CD4-positive, alpha-beta T cell treated with Interleukin-17A for 1 hour (primary cell): ENCODE results near the gene ADAM29.
"Not testable (repeated sequence)": the region's sequence is repeated elsewhere in the genome, so short reads cannot be mapped to it uniquely, and the experiment has no call there.

ENCODE experiments used
- DNase-seq: peaks from one replicate; pipeline ENCODE4 v3.0.0-alpha.2; 2020

The ADAM29 gene

DNA sequence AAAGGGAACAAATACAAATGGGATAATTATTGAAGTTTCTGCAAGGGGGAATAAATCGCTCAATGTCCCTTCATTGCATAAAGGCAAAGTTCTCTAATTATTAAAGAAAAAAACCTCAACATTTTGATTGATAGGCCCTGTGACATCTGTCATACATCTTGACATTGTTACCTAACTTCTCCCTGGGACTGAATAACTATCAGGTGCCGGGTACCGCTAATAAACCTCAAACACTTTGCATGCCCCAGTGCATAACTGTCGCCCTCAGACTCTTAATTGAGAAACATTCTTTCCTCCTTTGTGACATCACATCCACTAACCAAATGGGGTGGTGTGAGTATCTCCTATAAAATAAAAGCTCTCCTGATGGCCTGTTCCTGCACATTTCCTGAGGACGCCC, at the start of gene ADAM29:
TSS of gene ADAM29 (plus strand) at position 301 of the 400 bp plus-strand sequence. CDS start 57,168 bp downstream, outside the sequence.
- DNase-seq, result no peak

GRCh38 chr4:174869339-174869738, 48.8 kb upstream of the ADAM29 start:
- DNase-seq, result no peak

DNA sequence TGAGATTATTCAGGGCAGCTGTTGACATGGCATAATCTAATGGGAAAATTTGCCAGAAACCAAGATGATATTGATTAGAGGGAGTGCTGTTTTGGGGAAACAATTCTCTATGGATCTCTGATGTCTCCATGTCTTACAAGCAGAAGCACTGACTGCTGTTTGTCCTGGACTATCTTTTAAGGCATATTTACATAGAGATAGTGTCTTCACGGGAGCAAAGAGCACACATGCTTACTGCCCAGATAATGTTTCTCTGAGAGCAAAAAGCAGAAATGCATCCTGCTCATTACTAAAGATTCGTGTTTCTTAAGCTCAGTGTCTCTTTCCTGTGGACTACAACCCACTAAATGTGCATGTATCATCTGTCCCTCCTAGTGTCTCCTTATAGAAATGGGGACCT, 47.8 kb upstream of the ADAM29 start:
- no peak for DNase-seq

DNA sequence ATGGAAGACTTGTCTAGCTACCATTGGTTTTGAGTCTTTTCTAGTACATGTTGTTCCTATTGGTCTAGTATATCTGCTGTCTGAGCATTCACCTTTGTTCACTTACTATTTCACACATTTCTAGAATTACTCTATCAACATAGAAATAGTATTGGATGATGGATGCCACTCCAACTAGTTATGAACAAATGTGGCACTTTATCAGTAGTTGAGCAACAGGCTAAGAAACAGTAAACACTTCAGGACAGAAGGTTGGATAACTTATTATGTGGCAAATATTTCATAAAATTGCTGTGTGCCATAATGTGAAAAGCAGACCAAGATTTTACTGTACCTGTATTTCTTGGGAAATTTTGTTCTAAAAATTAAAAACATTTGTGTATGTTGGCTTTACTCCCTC, 46.8 kb upstream of the ADAM29 start:
- DNase-seq, result no peak

DNA sequence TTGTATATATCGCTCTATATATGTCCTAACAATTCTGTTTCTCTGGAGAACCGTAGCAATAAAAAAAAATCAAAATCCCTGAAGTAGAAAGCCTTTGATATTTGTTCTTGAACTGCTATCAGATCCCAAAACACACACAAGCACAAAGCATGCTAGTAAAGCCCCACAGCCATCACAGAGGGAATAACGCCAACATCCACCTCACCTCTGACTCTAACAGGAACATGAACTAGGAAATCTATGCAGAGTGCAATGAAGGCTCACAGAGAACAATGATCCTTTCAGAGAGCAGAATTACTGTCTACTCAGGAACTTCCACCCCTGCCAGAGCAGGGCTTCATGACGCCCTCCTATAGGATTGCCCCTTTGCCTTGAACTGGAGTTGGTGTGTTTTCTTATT, 45.0 kb upstream of the ADAM29 start:
- DNase-seq, result not testable (repeated sequence)

DNA sequence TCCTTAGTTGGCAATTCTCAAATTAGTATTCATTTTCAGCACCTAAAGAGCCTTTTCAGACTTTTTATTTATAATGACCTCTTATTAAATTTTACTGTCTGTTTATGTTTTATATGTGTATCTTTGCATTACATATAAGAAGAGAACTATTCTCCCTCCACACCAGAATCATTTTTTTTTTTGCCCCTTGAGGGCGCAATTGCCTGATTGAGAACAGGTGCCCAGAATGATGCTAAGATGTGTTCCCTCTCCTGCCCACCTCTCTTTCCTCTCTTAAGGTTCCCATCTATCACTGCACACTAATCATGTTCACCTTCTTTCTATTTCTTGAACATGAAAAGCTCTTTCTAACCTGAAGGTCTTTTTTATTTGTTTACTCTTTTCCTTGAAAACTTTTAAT, 44.2 kb upstream of the ADAM29 start:
- DNase-seq, result no peak

DNA sequence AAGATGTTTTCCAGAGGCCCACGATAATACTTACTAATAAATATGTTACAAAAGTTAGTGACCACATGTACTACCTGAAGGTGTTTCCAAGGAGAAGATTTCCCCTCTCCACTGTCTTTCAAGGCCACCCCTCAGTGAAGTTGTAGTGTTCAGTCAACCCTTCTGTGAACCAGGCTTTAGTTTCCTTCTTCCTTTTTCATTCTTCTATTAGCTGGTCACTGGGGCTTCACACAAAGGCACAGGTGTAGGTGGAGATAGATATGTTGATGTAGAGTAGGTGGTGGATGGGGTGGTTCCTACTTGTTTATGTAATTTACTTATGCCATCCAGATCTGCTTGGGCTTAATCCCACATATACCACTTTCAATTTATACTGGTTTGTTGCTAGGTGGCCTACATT, 43.3 kb upstream of the ADAM29 start:
- DNase-seq, result no peak

DNA sequence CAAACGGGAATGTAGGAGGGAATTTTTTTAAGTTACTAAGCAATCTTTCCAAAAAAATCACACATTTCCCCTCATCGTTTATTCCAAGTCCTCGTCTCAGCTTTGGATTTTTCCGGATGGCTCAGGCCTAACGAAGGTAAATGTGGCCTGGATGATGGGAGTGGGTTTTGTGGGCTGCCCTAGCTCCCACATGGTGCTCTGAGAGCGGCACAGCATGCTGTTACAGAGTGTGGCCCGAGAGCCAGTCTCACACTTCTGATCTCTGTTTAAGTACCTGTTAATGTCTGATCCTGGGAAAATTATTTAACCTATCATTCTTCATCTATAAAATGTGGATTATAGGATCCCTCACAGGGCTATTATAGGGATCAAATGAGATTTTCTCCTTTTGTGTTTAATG, 38.2 kb upstream of the ADAM29 start:
- DNase-seq, result no peak

- no peak for DNase-seq
Observed at GRCh38 chr4:174882317-174882992, 35.7 kb upstream of the ADAM29 start.

DNA sequence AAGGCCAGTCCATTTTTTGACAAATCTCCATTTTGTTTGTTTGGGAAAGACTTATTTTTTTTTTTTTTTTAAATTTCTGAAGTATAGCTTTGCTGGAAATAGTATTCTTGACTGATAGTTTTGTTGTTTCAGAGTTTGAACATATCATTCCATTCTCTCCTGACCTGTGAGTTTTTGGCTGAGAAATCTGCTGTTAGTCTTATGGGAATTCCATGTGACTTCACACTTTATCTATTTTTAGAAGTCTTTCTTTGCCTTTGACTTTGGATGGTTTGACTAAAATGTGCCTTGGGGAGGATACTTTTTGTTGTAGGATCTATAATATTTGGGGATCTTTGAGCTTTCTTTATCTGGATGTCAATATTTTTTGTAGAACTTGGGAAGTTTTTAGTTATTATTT, 10.7 kb upstream of the ADAM29 start:
- DNase-seq, result no peak

DNA sequence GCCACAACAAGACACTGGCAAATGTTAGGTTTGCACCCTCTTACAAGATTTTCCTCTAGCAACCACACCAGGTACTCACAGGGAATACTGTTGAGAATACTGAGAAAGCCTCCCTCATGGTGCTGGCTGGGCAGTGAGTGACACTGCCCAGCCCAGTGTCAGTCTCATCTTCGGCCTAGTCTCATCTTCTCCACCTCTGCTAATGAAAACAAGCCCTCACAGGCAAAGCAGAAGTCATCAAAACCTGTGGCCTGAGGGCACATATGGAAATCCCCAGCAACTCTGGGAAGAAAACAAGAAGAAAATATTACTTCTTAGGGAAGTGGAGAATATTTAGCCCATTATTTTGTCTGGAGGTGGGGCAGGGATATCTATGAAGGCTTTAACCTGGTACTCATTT, 7.9 kb upstream of the ADAM29 start:
- DNase-seq, result no peak

GRCh38 chr4:174912919-174913543, 5.1 kb upstream of the ADAM29 start:
- no peak for DNase-seq

DNA sequence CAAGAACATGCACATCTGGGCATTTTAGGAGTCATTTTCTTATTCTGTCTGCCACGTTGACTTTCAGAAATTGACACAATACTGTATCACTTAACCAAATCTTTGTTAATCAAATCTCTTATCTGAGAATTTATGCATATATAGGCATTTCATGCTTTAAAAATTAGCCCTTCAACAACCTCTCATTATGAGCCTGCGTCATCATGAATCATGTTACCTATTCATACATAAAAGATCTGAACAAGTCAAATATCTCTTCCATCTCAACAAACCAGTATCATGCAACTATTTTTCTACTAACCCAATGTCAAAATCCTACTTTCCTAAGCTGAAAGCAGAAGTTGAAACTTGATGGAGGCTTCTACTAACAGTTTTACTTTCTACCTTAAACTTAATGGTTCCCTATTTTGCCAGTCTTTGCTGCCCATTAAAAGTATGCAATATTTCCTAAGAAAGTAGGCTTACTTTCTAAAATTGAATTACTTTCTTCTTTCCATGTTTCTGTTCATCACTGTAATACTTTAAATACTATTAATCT, 1.8 kb downstream of the ADAM29 start:
- DNase-seq, result no peak

DNA sequence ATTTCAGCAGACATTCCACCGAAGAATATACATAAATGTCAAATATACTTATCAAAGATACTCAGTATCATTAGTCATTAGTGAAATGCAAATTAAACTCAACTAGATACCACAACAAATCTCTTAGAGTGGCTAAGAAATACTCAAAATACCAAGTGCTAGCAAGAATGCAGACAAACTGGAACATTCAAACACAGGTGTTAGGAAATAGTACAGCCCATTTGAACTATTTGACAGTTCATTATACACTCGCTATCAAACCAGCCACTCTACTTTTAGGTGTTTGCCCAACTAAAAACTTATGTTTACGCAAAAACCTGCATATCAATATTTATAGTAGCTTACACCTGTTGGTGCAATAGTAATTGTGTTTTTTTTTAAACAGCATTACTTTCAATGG, 8.8 kb downstream of the ADAM29 start:
- no peak for DNase-seq

DNA sequence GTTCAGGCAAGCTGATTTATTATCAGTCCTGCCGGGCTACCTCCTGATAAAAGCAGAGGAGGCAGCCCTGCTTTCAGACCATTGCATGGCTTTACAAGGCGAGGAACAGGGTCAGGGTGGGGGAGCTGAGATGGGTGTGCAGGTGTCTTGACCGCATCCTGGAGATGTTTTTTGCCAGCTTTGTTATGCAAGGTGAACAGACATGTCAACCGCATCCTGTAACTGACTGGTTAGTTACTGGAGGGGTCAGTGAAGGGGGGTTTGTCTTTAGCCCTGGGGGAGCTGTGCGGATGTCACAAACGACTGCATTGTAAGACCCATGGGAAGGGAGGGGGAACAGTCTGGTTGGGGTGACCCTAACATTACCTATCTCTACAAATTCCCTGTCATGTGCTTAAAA, 10.0 kb downstream of the ADAM29 start:
- DNase-seq, result no peak

DNA sequence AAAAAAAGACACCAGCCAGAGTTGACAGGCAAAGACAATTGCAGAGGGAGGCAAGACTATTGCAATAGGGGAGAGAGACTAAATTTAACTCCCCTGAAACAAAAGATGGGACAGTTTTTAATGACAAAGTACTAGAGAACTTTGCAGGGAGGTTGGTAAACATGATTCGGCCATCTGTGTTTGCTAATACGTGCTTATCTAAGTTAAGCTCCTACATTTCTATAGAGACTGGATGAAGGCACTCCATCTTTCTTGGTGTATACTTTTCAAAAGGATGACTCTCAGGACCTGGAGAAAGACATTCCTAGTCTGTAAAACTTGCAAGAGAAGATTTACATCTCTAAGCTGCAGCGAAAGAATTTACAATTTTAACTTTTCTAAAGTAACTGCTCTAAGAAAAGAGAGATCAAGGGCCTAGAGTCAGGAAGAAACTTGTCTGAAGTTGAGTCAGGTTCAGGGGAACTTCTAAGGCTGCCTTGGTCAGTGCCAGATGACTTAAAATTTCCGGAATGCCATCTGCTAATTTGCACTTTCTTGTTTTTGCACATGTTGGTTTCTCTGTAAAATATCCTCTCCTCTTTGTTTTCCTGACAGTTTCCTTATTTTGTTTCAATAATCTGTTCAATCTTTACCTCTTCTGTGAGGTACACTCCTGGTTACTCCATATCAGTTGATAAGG, 10.6 kb downstream of the ADAM29 start:
- no peak for DNase-seq

GRCh38 chr4:174929346-174929745, 11.2 kb downstream of the ADAM29 start:
- DNase-seq, result no peak

GRCh38 chr4:174930895-174931294, 12.7 kb downstream of the ADAM29 start:
- no peak for DNase-seq

GRCh38 chr4:174933083-174933482, 14.9 kb downstream of the ADAM29 start:
- no peak for DNase-seq

GRCh38 chr4:174934360-174934759, 16.2 kb downstream of the ADAM29 start:
- no peak for DNase-seq

GRCh38 chr4:174935607-174936006, 17.4 kb downstream of the ADAM29 start:
- DNase-seq, result no peak

DNA sequence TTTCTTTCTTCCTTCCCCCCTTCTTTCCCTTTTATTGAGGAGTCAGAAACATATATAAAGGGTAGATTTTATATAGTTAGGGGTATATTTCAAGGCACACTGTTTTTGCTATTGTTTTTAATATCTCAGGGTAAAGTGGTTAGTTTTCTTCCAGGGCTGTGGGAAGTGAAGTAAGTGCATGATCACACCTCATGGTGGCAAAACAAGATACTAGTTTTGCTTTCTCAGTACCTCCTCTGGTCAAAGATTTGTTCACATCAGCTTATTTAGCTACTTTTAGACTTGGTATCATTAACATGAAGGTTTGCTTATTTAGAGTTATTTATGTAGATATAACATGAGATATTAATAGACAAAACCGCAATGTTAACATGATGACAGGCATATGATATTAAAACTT, 21.8 kb downstream of the ADAM29 start:
- no peak for DNase-seq

DNA sequence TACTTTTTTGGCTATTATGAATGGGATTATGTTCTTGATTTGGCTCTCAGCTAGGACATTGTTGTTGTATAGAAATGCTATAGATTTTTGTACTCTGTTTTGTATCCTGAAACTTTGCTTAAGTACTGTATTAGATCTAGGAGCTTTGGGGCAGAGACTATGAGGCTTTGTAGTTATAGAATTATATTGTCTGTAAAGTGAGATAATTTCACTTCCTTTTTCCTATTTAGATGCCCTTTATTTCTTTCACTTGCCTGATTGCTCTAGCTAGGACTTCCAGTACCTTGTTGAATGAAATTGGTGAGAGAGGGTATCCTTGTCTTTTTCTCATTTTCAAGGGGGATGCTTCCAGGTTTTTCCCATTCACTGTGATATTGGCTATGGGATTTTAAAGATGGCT, 28.1 kb downstream of the ADAM29 start:
- no peak for DNase-seq

GRCh38 chr4:174948826-174949225, 30.7 kb downstream of the ADAM29 start:
- no peak for DNase-seq
